Activated T-cell treated with anti-CD3 and anti-CD28 coated beads, Interleukin-2, amount 50 U/mL, for 72 hours (primary cell): ENCODE results near the gene UNC5B. TPM values are rescaled to one million over a fixed set of nuclear protein-coding genes. Genes with fewer than 3 reads are reported as not detected.

Experiments
- ATAC-seq, 2 donors: fragments of 150-1000 bp; cut with Tn5 transposase; replicated peaks in 1 of 2; 2 replicates each; pipeline ENCODE4 v1.10.0; 2021; ENCODE audit warnings: moderate library complexity in 2 of 2, mild to moderate bottlenecking in 1 of 2
- DNase-seq, 2 donors: peaks; one replicate each; pipeline ENCODE4 v3.0.0; 2021 to 2022; ENCODE audit warnings: mixed read lengths in 1 of 2
- H3K27ac Mint-ChIP-seq: one replicate; pipeline ENCODE4 v1.8.0; 2022; ENCODE audit warnings: mild to moderate bottlenecking, moderate library complexity, mixed read lengths
- H3K27me3 Mint-ChIP-seq: one replicate; pipeline ENCODE4 v1.8.0; 2022; ENCODE audit warnings: low read depth, mixed read lengths
- H3K36me3 Mint-ChIP-seq, 2 donors: one replicate each; pipeline ENCODE4 v1.8.0; 2022; ENCODE audit warnings: mixed read lengths in 2 of 2, mild to moderate bottlenecking in 1 of 2; ENCODE audit not compliant: insufficient read depth in 2 of 2
- H3K4me1 Mint-ChIP-seq: one replicate; pipeline ENCODE4 v1.8.0; 2022; ENCODE audit warnings: low read depth, mixed read lengths
- H3K4me3 Mint-ChIP-seq, 2 donors: one replicate each; pipeline ENCODE4 v1.8.0; 2022; ENCODE audit warnings: mild to moderate bottlenecking in 2 of 2, mixed read lengths in 2 of 2, moderate library complexity in 2 of 2
- H3K9me3 Mint-ChIP-seq, 2 donors: one replicate each; pipeline ENCODE4 v1.8.0; 2022; ENCODE audit warnings: mixed read lengths in 2 of 2
- total RNA-seq, 2 donors: library from RNA; stranded (reverse); gene quantifications; one replicate each; pipeline ENCODE4 v1.2.3, GENCODE V29; 2022

Gene UNC5B
- total RNA-seq, 2 donors from 2014 or later, result 0.05 to 0.12 TPM

DNA sequence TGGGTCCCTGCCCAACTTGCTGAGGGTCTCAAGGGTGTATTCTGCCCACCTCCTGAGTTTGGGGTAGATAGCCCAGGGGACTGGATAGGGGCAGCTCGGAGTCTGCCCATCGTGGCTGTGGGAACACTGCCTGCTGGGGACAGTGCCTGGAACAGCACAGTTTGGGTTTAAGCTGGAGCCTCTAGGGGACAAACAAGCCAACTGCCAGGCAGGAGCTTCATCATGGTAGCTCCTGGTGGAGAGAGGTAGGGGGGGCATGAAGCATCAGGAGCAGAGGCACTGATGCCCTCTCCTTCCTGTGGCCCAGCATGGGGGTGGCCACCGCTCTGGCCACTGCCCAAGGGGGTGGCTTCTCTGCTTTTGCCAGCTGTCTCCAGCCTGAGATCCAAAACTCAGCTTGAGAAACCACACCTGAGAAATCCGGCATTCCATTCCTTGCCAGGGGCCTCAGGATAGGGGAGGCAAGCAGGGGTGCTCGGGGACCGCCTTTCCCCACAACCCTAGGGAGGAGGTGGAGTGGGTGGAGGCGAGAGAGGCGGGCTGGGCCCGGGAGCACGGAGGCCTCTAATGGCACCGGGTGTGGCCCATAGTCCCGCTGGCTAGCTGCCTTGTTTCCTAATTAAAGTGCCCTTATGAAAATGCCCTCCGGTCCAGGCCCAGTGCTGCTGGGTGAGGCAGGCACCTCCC lies 47.6 kb downstream of the UNC5B start:
- Mint-ChIP-seq H3K4me1 (no peaks in the 10 kb centered on the region), H3K27ac (no peak overlapping the region), H3K27me3 (no peaks in the 10 kb centered on the region), H3K36me3 (no peaks in the 10 kb centered on the region), H3K4me3 (no peak overlapping the region), H3K9me3 (no peaks in the 10 kb centered on the region)
- no peak for ATAC-seq
- no peak for DNase-seq

DNA sequence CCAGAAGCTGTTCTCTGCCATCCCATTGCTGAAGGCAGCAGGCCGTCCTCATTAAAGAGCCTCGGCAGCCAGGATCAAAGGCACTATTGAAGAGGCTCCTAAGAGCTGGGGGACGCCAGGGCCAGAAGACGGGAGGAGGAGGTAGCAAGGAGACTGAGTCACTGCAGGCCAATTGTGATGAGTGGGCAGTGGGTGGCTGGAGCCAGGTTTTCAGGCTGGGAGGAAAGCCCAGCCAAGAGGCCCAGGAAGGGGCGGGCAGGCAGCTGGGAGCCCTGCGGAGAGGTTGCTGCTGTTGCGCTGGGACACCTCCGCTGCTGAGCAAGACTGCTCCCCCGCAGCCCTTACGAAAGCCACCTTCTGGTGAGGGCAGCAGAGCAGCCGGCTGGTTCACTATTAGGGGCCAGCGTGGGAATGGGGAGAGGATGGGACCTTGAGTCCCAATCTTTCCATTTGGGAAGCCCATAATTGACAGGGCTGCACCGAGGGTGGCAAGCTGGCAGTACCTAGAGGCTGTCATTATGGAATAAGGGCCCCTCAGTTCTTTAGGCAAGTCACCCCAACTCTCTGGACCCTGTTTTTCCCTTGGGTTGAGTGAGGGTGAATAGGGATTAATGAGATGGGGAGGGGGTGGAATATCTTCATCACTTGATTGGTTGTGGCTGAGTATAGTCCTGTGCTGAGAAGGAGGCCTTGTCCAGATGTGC lies 48.4 kb downstream of the UNC5B start:
- DNase-seq (no peak), ATAC-seq (no peak)
- Mint-ChIP-seq H3K9me3 (no peaks in the 10 kb centered on the region), H3K27ac (no peak overlapping the region), H3K4me1 (no peaks in the 10 kb centered on the region), H3K4me3 (no peak overlapping the region), H3K27me3 (no peaks in the 10 kb centered on the region), H3K36me3 (no peaks in the 10 kb centered on the region)

DNA sequence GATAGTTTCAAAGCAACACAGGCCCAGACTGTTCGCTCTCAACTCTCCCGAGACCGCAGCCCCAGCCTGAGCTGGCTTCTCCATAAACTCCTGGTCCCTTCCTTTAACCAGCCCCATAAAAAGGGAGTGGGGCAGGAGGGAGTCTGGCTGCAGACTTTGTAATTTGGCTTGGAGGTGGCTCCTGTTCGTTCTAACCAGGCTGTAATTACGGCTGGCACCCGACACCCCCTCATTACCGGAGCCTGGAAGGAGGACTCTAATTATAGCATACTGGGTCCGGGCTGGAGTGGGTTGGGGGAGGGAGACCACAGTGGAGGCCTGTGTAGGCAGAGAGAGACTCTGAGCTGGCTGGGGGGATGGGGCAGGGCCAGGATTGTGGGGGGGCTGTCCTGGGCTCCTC lies 49.7 kb downstream of the UNC5B start:
- Mint-ChIP-seq H3K27me3 (no peaks in the 10 kb centered on the region), H3K27ac (no peak overlapping the region), H3K9me3 (no peaks in the 10 kb centered on the region), H3K4me1 (no peaks in the 10 kb centered on the region), H3K36me3 (no peaks in the 10 kb centered on the region), H3K4me3 (no peak overlapping the region)
- DNase-seq (no peak), ATAC-seq (no peak)

DNA sequence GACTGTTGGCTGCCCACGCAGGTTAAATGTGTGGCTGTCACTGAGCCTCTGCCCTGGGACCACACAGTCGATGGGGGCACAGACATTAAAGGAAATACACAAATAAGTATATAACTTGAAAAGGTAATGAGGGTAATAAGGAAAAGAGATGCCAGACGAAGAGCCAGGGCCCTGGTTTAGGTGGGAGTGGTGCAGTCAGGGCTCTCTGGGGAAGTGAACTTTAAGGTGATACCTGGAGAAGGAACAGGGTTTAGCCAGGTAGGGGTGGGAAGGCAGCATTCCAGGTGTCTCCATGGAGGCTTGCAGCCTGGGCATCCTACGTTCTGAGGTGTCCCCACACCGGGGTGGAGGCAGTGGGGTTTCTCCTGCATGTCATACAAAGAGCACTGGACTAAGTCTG lies 50.4 kb downstream of the UNC5B start:
- no peak overlapping the region for H3K27ac Mint-ChIP-seq
- H3K4me1 Mint-ChIP-seq, result no peaks in the 10 kb centered on the region
- no peaks in the 10 kb centered on the region for H3K9me3 Mint-ChIP-seq
- H3K4me3 Mint-ChIP-seq, result no peak overlapping the region
- DNase-seq (no peak), ATAC-seq (no peak)
- H3K36me3 Mint-ChIP-seq, result no peaks in the 10 kb centered on the region
- no peaks in the 10 kb centered on the region for H3K27me3 Mint-ChIP-seq

DNA sequence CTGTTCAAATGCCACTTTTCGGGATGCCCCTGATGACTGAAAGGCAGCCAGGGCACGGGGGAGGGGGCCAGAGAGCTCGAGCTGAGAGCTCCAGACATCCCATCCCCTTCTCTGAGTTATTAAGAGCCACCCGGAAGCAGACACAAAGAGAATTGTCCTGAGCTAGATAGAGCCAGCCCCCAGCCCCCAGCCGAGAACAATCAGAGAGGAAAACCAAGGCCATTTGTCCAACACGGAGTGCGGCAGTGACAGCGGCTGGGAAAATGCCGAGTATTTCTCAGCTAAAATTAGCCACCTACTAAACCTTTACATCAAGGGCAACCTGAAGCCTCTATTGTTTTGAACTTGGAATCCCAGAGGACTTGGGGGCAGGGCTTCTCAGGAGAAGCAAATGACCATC lies 51.0 kb downstream of the UNC5B start:
- no peak overlapping the region for H3K27ac Mint-ChIP-seq
- no peaks in the 10 kb centered on the region for H3K9me3 Mint-ChIP-seq
- no peak overlapping the region for H3K4me3 Mint-ChIP-seq
- no peaks in the 10 kb centered on the region for H3K27me3 Mint-ChIP-seq
- ATAC-seq, result no peak
- H3K36me3 Mint-ChIP-seq, result no peaks in the 10 kb centered on the region
- no peaks in the 10 kb centered on the region for H3K4me1 Mint-ChIP-seq
- no peak for DNase-seq

DNA sequence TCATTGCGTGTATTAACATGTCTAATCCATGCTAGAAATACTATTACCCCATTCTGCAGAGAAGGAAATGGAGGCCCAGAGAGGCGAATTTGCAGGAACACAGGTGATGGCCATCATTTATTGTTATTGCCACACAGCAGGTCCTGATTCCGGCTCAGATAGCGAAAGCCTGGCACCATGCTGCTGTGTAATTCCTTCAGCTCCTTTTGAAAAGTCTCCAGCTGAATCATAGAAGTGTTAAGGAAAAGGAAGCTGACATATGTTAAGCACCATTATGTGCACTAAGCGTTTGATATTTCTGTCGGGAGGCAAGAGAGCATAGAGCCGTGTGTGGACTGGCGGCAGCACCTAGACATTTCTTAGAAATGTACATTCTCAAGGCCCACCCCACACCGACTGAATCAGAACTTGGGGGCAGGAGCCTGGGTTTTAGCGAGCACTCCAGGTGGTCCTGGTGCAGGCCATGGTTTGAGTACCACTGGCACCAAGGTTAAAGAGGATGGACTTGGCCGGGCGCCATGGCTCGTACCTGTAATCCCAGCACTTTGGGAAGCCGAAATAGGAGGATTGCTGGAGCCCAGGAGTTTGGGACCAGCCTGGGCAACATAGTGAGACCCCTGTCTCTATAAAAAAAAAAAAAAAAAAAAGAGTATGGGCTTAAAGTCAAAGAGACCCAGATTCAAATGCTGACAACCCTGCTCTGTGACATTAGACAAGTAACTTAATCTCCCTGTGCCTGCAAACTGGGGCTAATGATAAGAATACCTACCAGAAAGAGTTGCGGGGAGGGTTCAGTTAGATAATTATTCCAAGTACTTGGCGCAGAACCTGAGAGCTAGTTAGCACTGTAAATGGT lies 52.2 kb downstream of the UNC5B start:
- Mint-ChIP-seq H3K4me3 (no peak overlapping the region), H3K4me1 (no peaks in the 10 kb centered on the region), H3K27me3 (no peaks in the 10 kb centered on the region), H3K27ac (no peak overlapping the region), H3K9me3 (no peaks in the 10 kb centered on the region), H3K36me3 (no peaks in the 10 kb centered on the region)
- ATAC-seq (no peak), DNase-seq (no peak)

DNA sequence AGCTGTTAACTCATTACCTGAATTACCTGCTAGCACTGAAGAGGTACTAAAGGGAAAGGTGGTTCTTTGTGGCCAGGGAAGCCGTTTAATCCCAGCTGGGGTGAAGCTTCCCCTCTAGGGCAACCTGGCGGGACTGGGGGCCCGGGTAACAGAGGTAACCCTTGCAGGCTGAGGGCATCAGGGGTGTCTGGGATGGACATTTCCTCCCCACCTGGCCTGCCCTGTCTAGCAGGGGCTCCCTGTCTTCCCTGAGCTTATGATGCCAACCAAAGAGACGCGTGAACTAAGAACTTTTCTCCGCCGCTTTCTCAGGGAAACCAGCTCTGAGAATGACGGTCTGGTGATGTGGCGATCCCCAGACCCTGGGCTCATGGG lies 52.8 kb downstream of the UNC5B start:
- Mint-ChIP-seq H3K9me3 (no peaks in the 10 kb centered on the region), H3K27me3 (no peaks in the 10 kb centered on the region), H3K4me3 (no peak overlapping the region), H3K36me3 (no peaks in the 10 kb centered on the region), H3K4me1 (no peaks in the 10 kb centered on the region), H3K27ac (no peak overlapping the region)
- ATAC-seq (no peak), DNase-seq (no peak)

DNA sequence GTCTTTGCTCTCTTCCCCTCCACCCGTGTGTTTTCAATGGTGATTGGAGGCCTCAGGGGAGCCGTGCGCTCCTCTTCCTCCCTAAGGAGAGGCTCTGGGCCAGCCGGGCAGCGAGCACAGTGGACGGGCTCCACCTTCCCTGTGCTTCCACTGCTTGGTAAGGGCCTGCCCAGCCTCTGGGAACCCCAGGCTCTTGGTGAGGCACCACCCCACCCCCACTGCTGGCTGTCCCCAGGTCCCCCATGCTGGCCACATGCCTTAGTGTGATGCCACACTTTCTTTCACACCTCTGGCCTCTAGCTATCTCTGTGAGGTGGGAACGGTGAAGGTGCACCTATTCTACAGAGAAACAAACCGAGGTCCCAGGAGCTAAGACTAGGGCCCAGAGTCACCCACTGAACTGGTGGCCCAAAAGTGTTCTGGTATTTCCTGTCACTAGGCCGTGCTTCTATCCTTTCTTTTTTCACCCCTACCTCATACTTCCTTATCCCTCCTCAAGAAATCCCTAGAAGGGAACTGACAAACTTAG lies 53.3 kb downstream of the UNC5B start:
- no peak for ATAC-seq
- Mint-ChIP-seq H3K36me3 (no peaks in the 10 kb centered on the region), H3K4me1 (no peaks in the 10 kb centered on the region), H3K9me3 (no peaks in the 10 kb centered on the region), H3K27ac (no peak overlapping the region), H3K27me3 (no peaks in the 10 kb centered on the region), H3K4me3 (no peak overlapping the region)
- DNase-seq, result no peak

DNA sequence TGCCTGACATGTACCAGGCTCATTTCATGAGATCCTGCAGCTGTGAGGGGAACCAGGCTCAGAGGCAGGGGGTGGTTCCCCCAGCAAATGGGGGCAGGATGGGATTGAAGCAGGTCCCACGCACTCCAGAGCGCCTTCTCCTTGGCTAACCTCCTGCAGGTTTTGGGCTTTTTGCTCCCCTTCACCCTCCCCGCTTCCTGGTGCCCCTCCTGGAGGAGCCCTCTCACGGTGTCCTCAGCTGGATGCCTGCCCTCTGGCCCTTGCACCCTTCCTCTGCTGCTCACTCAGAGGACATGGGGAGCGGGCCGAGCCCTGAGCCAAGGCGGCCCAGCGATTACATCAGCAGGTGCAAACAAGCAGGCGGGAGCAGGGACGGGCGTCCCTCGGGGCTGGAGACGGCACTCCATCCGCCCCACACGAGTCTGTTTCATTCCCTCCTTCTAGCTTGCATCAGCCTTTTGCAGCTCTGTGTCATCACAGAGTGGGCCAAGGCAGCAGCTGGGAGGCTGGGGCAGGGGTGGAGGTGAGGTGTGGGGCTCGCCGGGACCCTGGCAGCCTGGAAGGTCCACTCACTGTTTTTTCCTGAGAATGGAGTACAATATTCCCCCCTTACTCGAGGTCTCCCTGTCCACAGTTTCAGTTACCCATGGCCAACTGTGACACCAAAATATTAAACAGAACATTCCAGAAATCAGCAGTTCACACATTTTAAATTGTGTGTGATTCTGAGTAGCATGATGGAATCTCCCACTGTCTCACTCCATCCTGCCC lies 54.0 kb downstream of the UNC5B start:
- peak in 1 of 2 donors; percentile 38 for ATAC-seq
- no peak overlapping the region for H3K4me3 Mint-ChIP-seq
- H3K36me3 Mint-ChIP-seq, result no peaks in the 10 kb centered on the region
- no peak for DNase-seq
- no peaks in the 10 kb centered on the region for H3K9me3 Mint-ChIP-seq
- H3K4me1 Mint-ChIP-seq, result no peaks in the 10 kb centered on the region
- no peak overlapping the region for H3K27ac Mint-ChIP-seq
- H3K27me3 Mint-ChIP-seq, result no peaks in the 10 kb centered on the region

DNA sequence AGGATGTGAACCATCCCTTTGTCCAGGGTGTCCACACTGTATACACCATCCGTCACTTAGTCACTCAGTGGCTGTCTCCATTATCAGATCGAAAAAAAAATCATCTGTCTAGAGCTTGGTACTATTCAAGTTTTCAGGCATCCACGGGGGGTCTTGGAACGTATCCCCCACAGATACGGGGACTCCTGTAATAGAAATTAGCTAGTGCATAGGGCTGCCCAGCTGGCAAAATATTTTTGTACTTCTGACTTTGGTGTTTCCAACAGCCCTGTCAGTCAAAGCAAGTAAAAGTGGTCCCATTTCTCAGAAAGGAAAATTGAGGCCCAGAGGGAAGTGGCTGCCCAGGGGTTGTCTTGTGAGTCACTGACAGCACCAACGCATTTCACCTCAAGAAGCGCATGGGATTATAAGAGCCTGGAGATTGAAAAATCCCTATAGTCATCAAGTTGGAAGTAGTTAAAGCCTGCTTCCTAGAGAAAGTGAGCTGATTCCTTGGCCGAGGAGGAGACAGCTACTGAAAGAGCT lies 54.6 kb downstream of the UNC5B start:
- H3K9me3 Mint-ChIP-seq, result no peaks in the 10 kb centered on the region
- H3K27ac Mint-ChIP-seq, result no peak overlapping the region
- no peak overlapping the region for H3K4me3 Mint-ChIP-seq
- no peak for DNase-seq
- no peaks in the 10 kb centered on the region for H3K27me3 Mint-ChIP-seq
- no peak for ATAC-seq
- H3K36me3 Mint-ChIP-seq, result no peaks in the 10 kb centered on the region
- no peaks in the 10 kb centered on the region for H3K4me1 Mint-ChIP-seq

DNA sequence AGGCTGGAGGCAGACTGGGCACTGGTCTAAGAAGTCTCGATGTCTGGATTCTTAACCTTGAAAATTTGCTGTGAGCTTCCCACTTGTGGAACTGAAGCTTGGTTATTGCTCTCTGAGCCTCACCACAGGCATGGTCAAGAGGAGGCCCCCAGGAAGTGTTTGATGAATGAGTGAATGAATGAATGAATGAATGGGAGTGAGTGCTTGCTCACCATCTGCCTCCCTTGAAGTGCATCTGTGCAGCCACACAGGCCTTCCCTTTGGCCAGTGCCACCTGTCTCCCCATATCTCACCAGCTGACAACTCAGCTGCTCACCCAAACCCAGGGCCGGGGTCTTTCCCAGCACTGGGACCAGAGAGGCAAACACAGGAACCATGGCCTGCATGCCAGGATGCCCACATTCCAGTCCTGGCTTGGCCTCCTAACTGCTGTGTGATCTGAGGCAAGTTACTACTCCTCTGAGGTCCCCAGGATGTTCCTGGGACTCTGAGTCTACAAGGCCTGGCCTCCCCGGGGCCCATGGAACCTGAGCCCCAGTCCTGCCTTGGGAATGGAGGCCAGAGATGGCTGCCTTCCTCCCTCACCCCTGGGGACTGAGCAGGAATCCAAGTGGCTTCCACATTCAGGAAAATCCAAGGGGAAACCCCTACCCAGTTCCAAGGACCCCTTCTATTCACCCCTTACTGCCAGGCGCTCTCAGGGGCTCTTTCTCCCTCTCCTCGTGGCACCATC lies 55.3 kb downstream of the UNC5B start:
- H3K4me1 Mint-ChIP-seq, result no peaks in the 10 kb centered on the region
- H3K27me3 Mint-ChIP-seq, result no peaks in the 10 kb centered on the region
- no peak for ATAC-seq
- H3K27ac Mint-ChIP-seq, result no peak overlapping the region
- H3K9me3 Mint-ChIP-seq, result no peaks in the 10 kb centered on the region
- DNase-seq, result no peak
- no peak overlapping the region for H3K4me3 Mint-ChIP-seq
- H3K36me3 Mint-ChIP-seq, result no peaks in the 10 kb centered on the region

DNA sequence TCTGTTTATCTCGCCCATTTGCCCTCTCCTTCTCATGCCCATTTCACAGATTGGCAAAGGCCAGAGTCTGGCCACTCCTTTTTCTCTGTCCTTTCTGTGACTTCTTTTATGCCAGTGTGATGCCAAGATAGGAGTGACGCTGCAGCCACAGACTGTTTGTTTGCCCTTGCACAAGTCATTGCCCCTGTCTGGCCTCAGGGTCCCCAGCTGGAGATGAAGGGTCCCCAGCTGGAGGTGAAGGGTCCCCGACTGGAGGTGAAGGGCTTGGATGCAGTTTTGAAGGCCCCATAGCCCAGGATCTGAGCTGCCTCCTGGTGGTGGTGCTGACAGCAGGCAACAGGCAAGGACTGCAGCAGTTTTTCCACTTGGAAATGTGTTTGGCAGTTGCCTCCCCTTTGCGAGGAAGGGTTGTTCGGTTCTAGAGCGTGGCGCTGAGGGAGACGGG lies 55.9 kb downstream of the UNC5B start:
- Mint-ChIP-seq H3K4me3 (no peak overlapping the region), H3K36me3 (no peaks in the 10 kb centered on the region), H3K27ac (no peak overlapping the region), H3K4me1 (no peaks in the 10 kb centered on the region), H3K9me3 (no peaks in the 10 kb centered on the region), H3K27me3 (no peaks in the 10 kb centered on the region)
- DNase-seq (no peak), ATAC-seq (no peak)
